ENCODE measurements around the gene PPP1R37. TPM values are rescaled to one million over a fixed set of nuclear protein-coding genes. Genes with fewer than 3 reads are reported as not detected.

Gene PPP1R37
- total and polyA plus RNA-seq, 2 donors (not counting 3 experiments of a cell fraction or from before 2014, with no cell fraction given), result 16.2 to 27.1 TPM

DNA sequence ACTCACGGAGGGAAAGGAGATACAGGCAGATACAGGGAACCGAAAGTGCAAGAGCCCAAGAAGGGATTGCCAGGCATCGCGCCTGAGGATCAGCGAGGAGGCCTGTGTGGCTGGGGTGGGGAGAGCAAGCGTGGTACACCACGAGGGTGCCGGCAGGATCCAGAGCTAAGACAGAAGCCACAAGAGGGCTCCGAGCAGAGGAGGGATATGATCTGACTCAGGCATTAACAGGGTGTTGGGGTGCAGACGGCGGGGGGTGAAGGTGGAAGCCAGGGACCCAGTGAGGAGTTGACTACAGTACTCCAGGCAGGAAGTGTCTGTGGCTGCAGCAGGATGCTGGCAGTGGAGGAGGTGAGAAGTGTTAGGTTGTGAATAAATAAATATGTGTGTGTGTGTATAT is 5.4 kb upstream of the PPP1R37 start:
- no peak overlapping the region for H3K4me2 ChIP-seq (ENCODE audit: insufficient read depth, low read length)
- CTCF ChIA-PET, result no interaction called here
- dilution Hi-C loops (cut with MboI; ENCODE audit: extremely low pct_ligation_motif_present, low sequenced_read_pairs), result no loop called here

More for the DNA sequence above, 5.4 kb upstream of the PPP1R37 start:
- POLR2A ChIA-PET, result no interaction called here
- no TSS peak for BruUV-seq (replicated peaks)
- H3K79me2 ChIP-seq (ENCODE audit: control insufficient read depth, insufficient read depth, low read length), result peaks cover 15% of the 10 kb centered on the region
- H3K4me3 ChIP-seq (replicated peaks in 1 of 3; ENCODE audit: insufficient read depth in 1 of 3, low read depth in 1 of 3, low read length in 3 of 3), result no peak overlapping the region
- H4K20me1 ChIP-seq (replicated peaks; ENCODE audit: control insufficient read depth, extremely low read depth, insufficient read depth, low read length), result no peaks in the 10 kb centered on the region
- DNase-seq (ENCODE audit: low read depth, low spot score) (no peak), FAIRE-seq (no peak)
- no peak overlapping the region for H3K9ac ChIP-seq (replicated peaks; ENCODE audit: extremely low read depth, insufficient read depth, low read length)
- no peak overlapping the region for H2AFZ ChIP-seq (ENCODE audit: low read depth, low read length)
- H3K36me3 ChIP-seq (ENCODE audit: control insufficient read depth in 2 of 2, extremely low read depth in 1 of 2, insufficient read depth in 2 of 2, low read length in 2 of 2), result peaks cover 0 to 6% of the 10 kb centered on the region in 2 experiments
- intact Hi-C loops (cut with micrococcal nuclease), result no loop called here
- H3K27me3 ChIP-seq (ENCODE audit: control insufficient read depth in 2 of 2, insufficient read depth in 2 of 2, low read length in 2 of 2), result no peaks in the 10 kb centered on the region
- TF ChIP-seq, protein P1, sequence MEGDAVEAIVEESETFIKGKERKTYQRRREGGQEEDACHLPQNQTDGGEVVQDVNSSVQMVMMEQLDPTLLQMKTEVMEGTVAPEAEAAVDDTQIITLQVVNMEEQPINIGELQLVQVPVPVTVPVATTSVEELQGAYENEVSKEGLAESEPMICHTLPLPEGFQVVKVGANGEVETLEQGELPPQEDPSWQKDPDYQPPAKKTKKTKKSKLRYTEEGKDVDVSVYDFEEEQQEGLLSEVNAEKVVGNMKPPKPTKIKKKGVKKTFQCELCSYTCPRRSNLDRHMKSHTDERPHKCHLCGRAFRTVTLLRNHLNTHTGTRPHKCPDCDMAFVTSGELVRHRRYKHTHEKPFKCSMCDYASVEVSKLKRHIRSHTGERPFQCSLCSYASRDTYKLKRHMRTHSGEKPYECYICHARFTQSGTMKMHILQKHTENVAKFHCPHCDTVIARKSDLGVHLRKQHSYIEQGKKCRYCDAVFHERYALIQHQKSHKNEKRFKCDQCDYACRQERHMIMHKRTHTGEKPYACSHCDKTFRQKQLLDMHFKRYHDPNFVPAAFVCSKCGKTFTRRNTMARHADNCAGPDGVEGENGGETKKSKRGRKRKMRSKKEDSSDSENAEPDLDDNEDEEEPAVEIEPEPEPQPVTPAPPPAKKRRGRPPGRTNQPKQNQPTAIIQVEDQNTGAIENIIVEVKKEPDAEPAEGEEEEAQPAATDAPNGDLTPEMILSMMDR (IDR thresholded peaks at IDR 0.05; ENCODE audit: extremely low read depth in 1 of 2, insufficient read depth in 1 of 2, low read depth in 1 of 2, low read length in 2 of 2), result no peak
- TF ChIP-seq MYC (IDR thresholded peaks at IDR 0.05; ENCODE audit: low read depth, low read length), result no peak
- TF ChIP-seq GATA2 (IDR thresholded peaks at IDR 0.05; ENCODE audit: insufficient read depth, insufficient read length, low read depth, low read length), result no peak
- TF ChIP-seq POLR2A (IDR thresholded peaks at IDR 0.05; ENCODE audit: low read depth, low read length), result no peak
- no peak for TF ChIP-seq EZH2 (IDR thresholded peaks at IDR 0.05; ENCODE audit: borderline replicate concordance, low read depth, low read length, severe bottlenecking)
- no peak for TF ChIP-seq POLR2AphosphoS5 (IDR thresholded peaks at IDR 0.05; ENCODE audit: insufficient read depth, low read depth, low read length)
- TF ChIP-seq, protein P2, sequence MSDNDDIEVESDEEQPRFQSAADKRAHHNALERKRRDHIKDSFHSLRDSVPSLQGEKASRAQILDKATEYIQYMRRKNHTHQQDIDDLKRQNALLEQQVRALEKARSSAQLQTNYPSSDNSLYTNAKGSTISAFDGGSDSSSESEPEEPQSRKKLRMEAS (IDR thresholded peaks at IDR 0.05; ENCODE audit: insufficient read depth, insufficient read length), result no peak
- TF ChIP-seq JUN (IDR thresholded peaks at IDR 0.05; ENCODE audit: borderline replicate concordance, insufficient read depth, insufficient read length, low read depth), result no peak
- TF ChIP-seq FOS (IDR thresholded peaks at IDR 0.05; ENCODE audit: borderline replicate concordance, insufficient read depth, low read length), result no peak
- H3K9me1 ChIP-seq (replicated peaks; ENCODE audit: control insufficient read depth, extremely low read depth, insufficient read depth, low read length), result no peaks in the 10 kb centered on the region
- H3K9me3 ChIP-seq (replicated peaks; ENCODE audit: control insufficient read depth, insufficient read depth, low read length), result no peaks in the 10 kb centered on the region
- H3K4me1 ChIP-seq (ENCODE audit: control insufficient read depth, extremely low read depth, insufficient read depth, low read length), result peaks cover 8% of the 10 kb centered on the region
- no peak overlapping the region for H3K27ac ChIP-seq (ENCODE audit: insufficient read depth, low read depth, low read length)

Data from endothelial cell of umbilical vein (primary cell).